Measurements from ENCODE around the gene KRTAP4-1.
"Not testable (repeated sequence)": the region's sequence is repeated elsewhere in the genome, so short reads cannot be mapped to it uniquely, and the experiment has no call there.

DNA sequence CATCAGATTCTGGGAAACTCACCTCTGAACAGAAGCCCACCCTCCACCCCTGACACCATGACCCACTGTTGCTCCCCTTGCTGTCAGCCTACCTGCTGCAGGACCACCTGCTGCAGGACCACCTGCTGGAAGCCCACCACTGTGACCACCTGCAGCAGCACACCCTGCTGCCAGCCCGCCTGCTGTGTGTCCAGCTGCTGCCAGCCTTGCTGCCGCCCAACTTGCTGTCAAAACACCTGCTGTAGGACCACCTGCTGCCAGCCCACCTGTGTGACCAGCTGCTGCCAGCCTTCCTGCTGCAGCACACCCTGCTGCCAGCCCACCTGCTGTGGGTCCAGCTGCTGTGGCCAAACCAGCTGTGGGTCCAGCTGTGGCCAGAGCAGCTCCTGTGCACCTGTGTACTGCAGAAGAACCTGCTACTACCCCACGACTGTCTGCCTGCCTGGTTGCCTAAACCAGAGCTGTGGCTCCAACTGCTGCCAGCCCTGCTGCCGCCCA lies 41.9 kb upstream of the KRTAP4-1 start, which contains the start of gene KRTAP9-2:
- not testable (repeated sequence) for TF ChIP-seq POLR2A, CTCF (IDR thresholded peaks at IDR 0.05)

Measured in esophagus squamous epithelium (tissue), 4 donors.